ENCODE data around the gene PHACTR4.
A peak's percentile ranks its signal among the peaks of the same experiment; 100 is the strongest.
"Not testable (repeated sequence)": the region's sequence is repeated elsewhere in the genome, so short reads cannot be mapped to it uniquely, and the experiment has no call there.

The PHACTR4 gene

GRCh38 chr1:28437924-28438699, 68.6 kb downstream of the PHACTR4 start:
- DNase-seq = no peak

GRCh38 chr1:28439320-28439719, 69.8 kb downstream of the PHACTR4 start:
- no peak for DNase-seq

- DNase-seq = no peak
These were observed 72.1 kb downstream of the PHACTR4 start for GRCh38 chr1:28441674-28442073.

- DNase-seq = no peak
These were observed 74.0 kb downstream of the PHACTR4 start for GRCh38 chr1:28443550-28443949.

- no peak for DNase-seq
These were observed 78.1 kb downstream of the PHACTR4 start for GRCh38 chr1:28447679-28448078.

GRCh38 chr1:28448094-28448611, 78.6 kb downstream of the PHACTR4 start:
- DNase-seq = not testable (repeated sequence)

- peak; percentile 38 for DNase-seq
These were observed 80.4 kb downstream of the PHACTR4 start for GRCh38 chr1:28449904-28450303.

- no peak for DNase-seq
These were observed 81.0 kb downstream of the PHACTR4 start for GRCh38 chr1:28450561-28450960.

GRCh38 chr1:28451011-28451410, 81.5 kb downstream of the PHACTR4 start:
- DNase-seq = no peak

GRCh38 chr1:28456078-28456477, 86.5 kb downstream of the PHACTR4 start:
- no peak for DNase-seq

GRCh38 chr1:28457678-28458077, 88.1 kb downstream of the PHACTR4 start:
- no peak for DNase-seq

GRCh38 chr1:28458237-28459228, 89.0 kb downstream of the PHACTR4 start:
- no peak for DNase-seq

GRCh38 chr1:28466226-28466778, 96.8 kb downstream of the PHACTR4 start:
- DNase-seq = no peak

- no peak for DNase-seq
These were observed 100.6 kb downstream of the PHACTR4 start for GRCh38 chr1:28470146-28470545.

- DNase-seq = not testable (repeated sequence)
These were observed 110.0 kb downstream of the PHACTR4 start for GRCh38 chr1:28479497-28479896.

- no peak for DNase-seq
These were observed 110.8 kb downstream of the PHACTR4 start for GRCh38 chr1:28480308-28480707.

- no peak for DNase-seq
These were observed 112.6 kb downstream of the PHACTR4 start for GRCh38 chr1:28482138-28482537.

- no peak for DNase-seq
These were observed 113.2 kb downstream of the PHACTR4 start for GRCh38 chr1:28482702-28483101.

- DNase-seq = no peak
These were observed 125.2 kb downstream of the PHACTR4 start for GRCh38 chr1:28494737-28495136.

- no peak for DNase-seq
These were observed 130.0 kb downstream of the PHACTR4 start for GRCh38 chr1:28499553-28499952.

- DNase-seq = no peak
These were observed 132.4 kb downstream of the PHACTR4 start for GRCh38 chr1:28501925-28502324.

- no peak for DNase-seq
These were observed 133.6 kb downstream of the PHACTR4 start for GRCh38 chr1:28503117-28503516.
